GM12801 (cell line): ENCODE data around the gene PLIN4.

ENCODE experiments used
- CTCF ChIP-seq: IDR thresholded peaks from one replicate; pipeline ENCODE4 v1.5.1; 2011; ENCODE audit warnings: control low read depth; ENCODE audit not compliant: insufficient read length; ENCODE audit errors: extremely low read depth

Gene PLIN4

DNA sequence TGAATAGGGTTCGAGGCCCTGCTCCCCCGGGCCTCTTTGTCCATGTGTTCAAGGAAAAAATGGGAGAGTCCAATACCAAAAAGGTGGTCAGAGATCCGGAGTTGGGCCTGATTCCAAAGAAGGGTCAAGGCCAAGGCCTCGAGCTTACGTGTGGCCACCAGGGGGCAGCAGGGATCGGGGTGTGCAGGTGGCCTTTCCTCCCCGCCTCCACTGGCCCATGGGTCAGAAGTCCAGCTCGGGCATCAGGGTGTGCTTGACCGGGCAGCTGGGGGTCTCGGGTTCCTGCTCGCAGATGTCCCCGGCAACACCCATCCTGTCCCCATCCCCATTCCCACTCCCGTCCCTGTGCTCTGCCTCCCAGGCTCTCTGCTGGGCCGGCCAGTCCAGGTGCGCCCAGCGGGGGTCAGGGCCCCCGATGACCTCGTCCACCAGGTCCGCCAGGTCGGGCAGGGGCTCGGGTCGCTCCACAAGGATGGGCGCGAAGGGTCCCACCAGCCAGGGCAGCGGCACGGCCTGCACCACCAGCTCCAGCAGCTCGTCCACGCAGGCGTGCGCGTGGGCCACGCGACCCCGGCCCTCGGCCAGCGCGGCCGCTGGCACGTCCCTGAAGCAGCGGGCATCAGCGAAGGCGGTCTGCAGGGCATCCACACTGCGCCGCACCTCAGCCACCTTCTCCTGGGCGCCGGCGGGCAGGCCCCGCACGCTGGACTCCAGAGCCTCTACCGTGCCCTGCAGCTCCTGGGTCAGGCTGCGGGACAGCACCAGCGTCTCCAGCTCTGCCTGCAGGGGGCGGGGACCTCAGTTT, 5.2 kb upstream of the PLIN4 start:
- TF ChIP-seq CTCF: no peak

- TF ChIP-seq CTCF: no peak
Observed at GRCh38 chr19:4522291-4523002, 4.2 kb upstream of the PLIN4 start.

DNA sequence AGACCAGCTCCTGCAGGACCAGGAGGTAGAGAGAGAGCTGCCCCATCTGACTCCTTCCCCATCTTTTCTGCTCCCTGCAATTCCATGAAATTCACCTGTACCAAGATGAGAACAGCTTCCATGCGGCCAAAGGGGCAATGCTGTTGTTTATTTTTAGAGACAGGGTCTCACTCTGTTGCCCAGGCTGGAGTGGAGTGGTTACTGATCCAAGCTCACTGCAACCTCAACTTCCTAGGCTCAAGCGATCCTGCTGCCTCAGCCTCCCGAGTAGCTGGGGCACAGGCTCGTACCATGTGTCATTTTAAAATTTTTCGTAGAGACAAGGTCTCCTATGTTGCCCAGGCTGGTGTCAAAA, 3.6 kb upstream of the PLIN4 start:
- TF ChIP-seq CTCF: no peak

DNA sequence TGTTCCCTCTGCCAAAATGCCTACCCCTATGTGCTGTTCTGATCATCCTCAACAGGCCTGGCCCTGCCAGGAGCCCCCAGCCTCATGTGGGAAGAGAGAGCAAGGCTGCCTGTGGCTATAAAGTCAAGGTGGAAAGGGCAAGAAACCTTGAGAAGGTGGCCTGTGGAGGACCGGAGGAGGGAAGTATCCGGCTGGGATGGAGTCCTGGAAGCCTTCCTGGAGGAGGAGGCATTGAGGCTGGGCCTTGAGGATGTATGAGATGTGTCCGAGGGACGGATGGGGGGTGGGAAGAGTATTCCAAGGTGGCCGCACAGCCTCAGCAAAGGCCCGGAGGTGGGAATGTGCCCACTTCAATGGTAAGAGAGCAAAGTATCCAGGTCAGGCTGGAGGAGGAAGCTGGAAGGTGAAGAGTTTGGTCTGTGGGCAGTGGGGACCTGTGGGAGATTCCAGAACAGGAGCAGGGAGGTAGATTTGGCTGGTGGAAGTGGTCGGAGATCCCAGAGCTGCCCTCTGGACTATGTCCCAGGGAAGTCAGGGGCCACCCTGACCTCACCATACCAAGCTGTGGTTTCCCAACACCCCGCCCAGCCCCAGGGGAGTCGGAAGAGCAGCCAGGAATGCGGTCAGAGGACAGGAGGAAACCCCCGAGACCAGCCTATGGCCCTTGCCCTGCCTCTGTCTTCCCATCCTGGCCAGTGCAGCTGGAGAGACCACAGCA, 3.0 kb upstream of the PLIN4 start:
- no peak for TF ChIP-seq CTCF

- TF ChIP-seq CTCF: no peak
Observed at GRCh38 chr19:4519521-4520277, 1.4 kb upstream of the PLIN4 start.

- TF ChIP-seq CTCF: no peak
Observed at GRCh38 chr19:4519172-4519496, 848 bp upstream of the PLIN4 start.

GRCh38 chr19:4517451-4518057, 732 bp downstream of the PLIN4 start:
- no peak for TF ChIP-seq CTCF
